Astrocyte (in vitro differentiated cells and primary cell): ENCODE measurements around the gene CLMP.

Source experiments
- CTCF ChIP-seq: IDR thresholded peaks from 2 replicates; pipeline ENCODE4 v1.5.1; 2011; ENCODE audit warnings: low read depth, mild to moderate bottlenecking, inconsistent platforms, low read length, moderate library complexity; ENCODE audit not compliant: insufficient read depth
- EZH2 ChIP-seq: IDR thresholded peaks from 2 replicates; pipeline ENCODE4 v1.6.1; 2012; ENCODE audit warnings: mild to moderate bottlenecking, low read length, inconsistent platforms; ENCODE audit not compliant: insufficient read depth

GRCh38 chr11:123051146-123051545 is 143.9 kb downstream of the CLMP start:
- no peak for TF ChIP-seq CTCF
- TF ChIP-seq EZH2 = no peak
